HEK293 (cell line): ENCODE results near the gene EIF1.

Experiments used
- CTCF ChIA-PET: fragments of 350-600 bp; formaldehyde crosslinking; extraction: SDS; loops from one replicate; lab custom pipeline; 2021; ENCODE audit warnings: antibody characterized with exemption; lab: Yijun Ruan, JAX
- POLR2A ChIA-PET: fragments of 300-600 bp; formaldehyde crosslinking; extraction: SDS; loops from one replicate; lab custom pipeline; 2020; ENCODE audit warnings: antibody characterized with exemption, inconsistent platforms; lab: Yijun Ruan, JAX
- H3K27ac ChIP-seq: fragments of 200-500 bp; sonication (Bioruptor generic); 2 replicates; pipeline ENCODE4 v1.5.1; 2014; ENCODE audit warnings: low read depth, low read length, control low read depth, inconsistent platforms; ENCODE audit errors: extremely low read depth
- H3K36me3 ChIP-seq, 2 experiments: fragments of 200-500 bp in 1 of 2; sonication (Bioruptor generic) in 1 of 2; 1 replicate in 1 of 2; 2 replicates in 1 of 2; pipeline ENCODE4 v1.5.1; 2014 to 2017; ENCODE audit warnings: inconsistent platforms in 2 of 2, low read length in 2 of 2; ENCODE audit not compliant: control insufficient read depth in 2 of 2, insufficient read depth in 1 of 2
- H3K4me1 ChIP-seq: fragments of 200-500 bp; sonication (Bioruptor generic); 2 replicates; pipeline ENCODE4 v1.5.1; 2014; ENCODE audit warnings: mild to moderate bottlenecking, low read length, inconsistent platforms; ENCODE audit not compliant: control insufficient read depth, insufficient read depth
- H3K4me3 ChIP-seq: 2 replicates; pipeline ENCODE4 v1.5.1; 2011; ENCODE audit warnings: low read depth, mild to moderate bottlenecking, control low read depth, low read length, moderate library complexity
- H3K9me3 ChIP-seq: fragments of 200-500 bp; sonication (Bioruptor generic); 2 replicates; pipeline ENCODE4 v1.5.1; 2014; ENCODE audit warnings: low read depth, low read length, inconsistent platforms; ENCODE audit not compliant: control insufficient read depth, insufficient read depth
- GLI2 ChIP-seq: fragments of 450-650 bp; formaldehyde crosslinking; IDR thresholded peaks from 2 replicates; pipeline ENCODE4; 2017; ENCODE audit warnings: missing biosample characterization, missing genetic modification characterization, low read depth, borderline replicate concordance
- KLF17 ChIP-seq: fragments of 450-650 bp; formaldehyde crosslinking; IDR thresholded peaks from 2 replicates; pipeline ENCODE4 v1.5.1; 2016; ENCODE audit warnings: missing biosample characterization, missing genetic modification characterization
- REST ChIP-seq: fragments of 450-650 bp; formaldehyde crosslinking; IDR thresholded peaks from 2 replicates; pipeline ENCODE4 v1.5.1; 2016; ENCODE audit warnings: missing biosample characterization, missing genetic modification characterization
- ZBTB11 ChIP-seq: fragments of 450-650 bp; formaldehyde crosslinking; conservative IDR thresholded peaks from 2 replicates; pipeline ENCODE4 v1.5.1; 2016; ENCODE audit warnings: low read depth, missing biosample characterization, missing genetic modification characterization
- ZBTB8A ChIP-seq: fragments of 450-650 bp; formaldehyde crosslinking; IDR thresholded peaks from 2 replicates; pipeline ENCODE4 v1.5.1; 2016; ENCODE audit warnings: missing biosample characterization, missing genetic modification characterization
- ZNF114 ChIP-seq: fragments of 450-650 bp; formaldehyde crosslinking; IDR thresholded peaks from 2 replicates; pipeline ENCODE4 v1.5.0; 2017; ENCODE audit warnings: missing biosample characterization, missing genetic modification characterization
- ZNF157 ChIP-seq: fragments of 450-650 bp; formaldehyde crosslinking; IDR thresholded peaks from 2 replicates; pipeline ENCODE4 v1.5.1; 2016; ENCODE audit warnings: missing biosample characterization, missing genetic modification characterization
- ZNF394 ChIP-seq: fragments of 450-650 bp; formaldehyde crosslinking; IDR thresholded peaks from 2 replicates; pipeline ENCODE4 v1.5.1; 2016; ENCODE audit warnings: missing biosample characterization, missing genetic modification characterization, mild to moderate bottlenecking, moderate library complexity, borderline replicate concordance
- ZNF514 ChIP-seq: fragments of 450-650 bp; formaldehyde crosslinking; IDR thresholded peaks from 2 replicates; pipeline ENCODE4 v1.5.1; 2016; ENCODE audit warnings: missing biosample characterization, missing genetic modification characterization
- ZNF518A ChIP-seq: fragments of 450-650 bp; formaldehyde crosslinking; conservative IDR thresholded peaks from 2 replicates; pipeline ENCODE4 v1.5.1; 2016; ENCODE audit warnings: low read depth, missing biosample characterization, missing genetic modification characterization
- ZNF529 ChIP-seq: fragments of 450-650 bp; formaldehyde crosslinking; IDR thresholded peaks from 2 replicates; pipeline ENCODE4 v1.5.1; 2017; ENCODE audit warnings: missing genetic modification characterization, missing biosample characterization; ENCODE audit not compliant: insufficient replicate concordance
- ZNF629 ChIP-seq: fragments of 450-650 bp; formaldehyde crosslinking; IDR thresholded peaks from 2 replicates; pipeline ENCODE4 v1.5.1; 2017; ENCODE audit warnings: missing biosample characterization, missing genetic modification characterization
- ZNF660 ChIP-seq: fragments of 450-650 bp; IDR thresholded peaks from 2 replicates; pipeline ENCODE4 v1.5.1; 2018; ENCODE audit warnings: missing biosample characterization, mild to moderate bottlenecking, missing genetic modification characterization
- ZNF777 ChIP-seq: fragments of 450-650 bp; formaldehyde crosslinking; IDR thresholded peaks from 2 replicates; pipeline ENCODE4 v1.5.1; 2017; ENCODE audit warnings: missing biosample characterization, missing genetic modification characterization, borderline replicate concordance
- ZSCAN18 ChIP-seq: fragments of 450-650 bp; formaldehyde crosslinking; IDR thresholded peaks from 2 replicates; pipeline ENCODE4 v1.5.1; 2016; ENCODE audit warnings: missing biosample characterization, missing genetic modification characterization

The EIF1 gene

GRCh38 chr17:41687828-41688640 lies 651 bp upstream of the EIF1 start (continued):
- TF ChIP-seq ZBTB11 (tag by site-specific recombination): peak; percentile 19
- TF ChIP-seq ZNF518A (tag by site-specific recombination): peak; percentile 43; the same call in 1 of the 2 replicates
- TF ChIP-seq ZNF660 (tag by site-specific recombination): 0 out of 2 replicates have a peak, but pooled peaks have one; percentile 68

GRCh38 chr17:41689497-41690299 lies 1.0 kb downstream of the EIF1 start:
- POLR2A ChIA-PET: interaction anchor here (0.5 to 5.0 kb wide), 62 partner anchors 10 to 1272 kb away, joined by 3 to 104 read pairs (median 4); partner anchors contain the start of genes ACLY, DNAJC7, FKBP10 and GAST
- CTCF ChIA-PET: interaction anchor here (0.6 to 1.9 kb wide), 16 partner anchors 9 to 332 kb away, joined by 3 to 9 read pairs (median 3); no protein-coding TSS in a partner anchor
- TF ChIP-seq KLF17 (tag by site-specific recombination) (0 out of 2 replicates have a peak, but pooled peaks have one; percentile 9), ZNF629 (tag by site-specific recombination) (no peak), GLI2 (tag by site-specific recombination) (no peak), ZNF114 (tag by site-specific recombination) (no peak), ZSCAN18 (tag by site-specific recombination) (no peak), ZNF157 (tag by site-specific recombination) (no peak), ZNF514 (tag by site-specific recombination) (no peak), ZNF529 (tag by site-specific recombination) (no peak), REST (tag by site-specific recombination) (0 out of 2 replicates have a peak, but pooled peaks have one; percentile 11), ZNF777 (no peak), ZNF394 (tag by site-specific recombination) (no peak; the same call in 1 of the 2 replicates), ZBTB8A (tag by site-specific recombination) (peak; percentile 22; the same call in 1 of the 2 replicates)

More at GRCh38 chr17:41689497-41690299, 1.0 kb downstream of the EIF1 start:
- no peaks in the 10 kb centered on the region for H3K4me1 ChIP-seq
- peak overlapping the region; percentile 96 for H3K4me3 ChIP-seq
- H3K9me3 ChIP-seq: no peaks in the 10 kb centered on the region
- peak overlapping the region; percentile 61 for H3K27ac ChIP-seq
- peaks cover 27 to 51% of the 10 kb centered on the region in 2 experiments for H3K36me3 ChIP-seq
